Endodermal cell (in vitro differentiated cells): Measurements from ENCODE around the gene LELP1. TPM values are rescaled to one million over a fixed set of nuclear protein-coding genes. Genes with fewer than 3 reads are reported as not detected.

Experiments used
- DNase-seq: peaks from one replicate; pipeline ENCODE4 v3.0.0-alpha.2; 2017
- H3K27ac ChIP-seq: 2 replicates; pipeline ENCODE4 v1.5.1; 2013; ENCODE audit warnings: mild to moderate bottlenecking, low read depth, low read length, moderate library complexity
- H3K27me3 ChIP-seq: 2 replicates; pipeline ENCODE4 v1.6.1; 2013; ENCODE audit warnings: mild to moderate bottlenecking, low read length, moderate library complexity; ENCODE audit not compliant: insufficient read depth, control insufficient read depth, poor library complexity, severe bottlenecking
- H3K36me3 ChIP-seq: 2 replicates; pipeline ENCODE4 v1.7.0; 2013; ENCODE audit warnings: mild to moderate bottlenecking, low read length, moderate library complexity; ENCODE audit not compliant: control insufficient read depth, insufficient read depth
- H3K4me1 ChIP-seq: one replicate; pipeline ENCODE4 v1.7.0; 2013; ENCODE audit warnings: low read length; ENCODE audit not compliant: control insufficient read depth, insufficient read depth
- H3K4me3 ChIP-seq: 2 replicates; pipeline ENCODE4 v1.5.1; 2013; ENCODE audit warnings: mild to moderate bottlenecking, low read length, moderate library complexity
- H3K9ac ChIP-seq: 2 replicates; pipeline ENCODE4 v1.6.1; 2013; ENCODE audit warnings: mild to moderate bottlenecking, low read length, moderate library complexity; ENCODE audit not compliant: poor library complexity, severe bottlenecking; ENCODE audit errors: extremely low read depth
- H3K9me3 ChIP-seq: 2 replicates; pipeline ENCODE4 v1.6.1; 2013; ENCODE audit warnings: mild to moderate bottlenecking, low read length, moderate library complexity; ENCODE audit not compliant: control insufficient read depth
- H3K27ac Mint-ChIP-seq: 2 replicates; pipeline ENCODE4 v1.8.0; 2020; ENCODE audit warnings: mixed read lengths
- H3K27me3 Mint-ChIP-seq: 2 replicates; pipeline ENCODE4 v1.8.0; 2021; ENCODE audit warnings: mild to moderate bottlenecking, mixed read lengths; ENCODE audit not compliant: insufficient read depth
- H3K36me3 Mint-ChIP-seq: 2 replicates; pipeline ENCODE4 v1.8.0; 2020; ENCODE audit warnings: low read depth, mixed read lengths
- H3K4me1 Mint-ChIP-seq: 2 replicates; pipeline ENCODE4 v1.8.0; 2020; ENCODE audit warnings: mixed read lengths
- H3K4me3 Mint-ChIP-seq: 2 replicates; pipeline ENCODE4 v1.8.0; 2020; ENCODE audit warnings: mild to moderate bottlenecking, moderate library complexity, mixed read lengths
- H3K9me3 Mint-ChIP-seq: 2 replicates; pipeline ENCODE4 v1.8.0; 2020; ENCODE audit warnings: mild to moderate bottlenecking, mixed read lengths
- CTCF ChIP-seq: fragments of 200-600 bp; sonication (generic); conservative IDR thresholded peaks from 2 replicates; pipeline ENCODE4 v1.5.0; 2021; ENCODE audit warnings: antibody characterized with exemption, mild to moderate bottlenecking
- WGBS, 2 experiments: methylation state at CpG; one replicate each; pipeline versions ENCODE4 v1.1.5 to v1.1.7; 2013; ENCODE audit warnings: missing lambda C conversion rate in 2 of 2, mixed read lengths in 1 of 2; ENCODE audit not compliant: insufficient coverage in 1 of 2, insufficient read length in 1 of 2; 5-methylcytosine and 5-hydroxymethylcytosine counted together
- total RNA-seq, 2 donors: library from RNA; stranded (reverse); fragmentation: NEBNext Ultra II Directional in 1 of 2; extraction: Animal tissue kit (Norgen Biotek cat#: 25700) in 1 of 2; gene quantifications; 2 replicates in 1 of 2; 3 replicates in 1 of 2; pipeline ENCODE4 v1.2.1, GENCODE V29; 2021

LELP1 gene
- total RNA-seq, 2 donors from 2014 or later = not detected

GRCh38 chr1:153253076-153253475 is 49.8 kb downstream of the LELP1 start:
- Histone ChIP-seq H3K4me3 (no peak overlapping the region), H3K27me3 (peaks cover 12% of the 10 kb centered on the region), H3K36me3 (no peaks in the 10 kb centered on the region), H3K9me3 (no peaks in the 10 kb centered on the region), H3K4me1 (peaks cover 3% of the 10 kb centered on the region), H3K27ac (no peak overlapping the region), H3K9ac (no peak overlapping the region)
- TF ChIP-seq CTCF = no peak
- WGBS, 2 experiments = 83 to 87% methylated on average over 2 of the region's 2 CpGs
- H3K27me3 Mint-ChIP-seq = peaks cover 12% of the 10 kb centered on the region
- H3K27ac Mint-ChIP-seq = no peak overlapping the region
- H3K36me3 Mint-ChIP-seq = no peaks in the 10 kb centered on the region
- no peak overlapping the region for H3K4me3 Mint-ChIP-seq
- no peaks in the 10 kb centered on the region for H3K4me1 Mint-ChIP-seq
- H3K9me3 Mint-ChIP-seq = no peaks in the 10 kb centered on the region
- DNase-seq = no peak

GRCh38 chr1:153253693-153254092 is 50.5 kb downstream of the LELP1 start:
- no peak for DNase-seq
- Mint-ChIP-seq H3K36me3 (no peaks in the 10 kb centered on the region), H3K27ac (no peak overlapping the region), H3K4me1 (no peaks in the 10 kb centered on the region), H3K4me3 (no peak overlapping the region), H3K27me3 (peaks cover 18% of the 10 kb centered on the region), H3K9me3 (no peaks in the 10 kb centered on the region)
- Histone ChIP-seq H3K9ac (no peak overlapping the region), H3K36me3 (no peaks in the 10 kb centered on the region), H3K9me3 (no peaks in the 10 kb centered on the region), H3K27me3 (peaks cover 18% of the 10 kb centered on the region), H3K4me3 (no peak overlapping the region), H3K27ac (no peak overlapping the region), H3K4me1 (peaks cover 3% of the 10 kb centered on the region)
- WGBS, 2 experiments = 86% methylated on average over 1 of the region's 1 CpG
- TF ChIP-seq CTCF = no peak

Other genes starting within 250 kb of the LELP1 start
- not detected for gene SPRR4, start 232.8 kb upstream of the LELP1 start, total RNA-seq
- not detected for gene SPRR1A, start 219.3 kb upstream of the LELP1 start, total RNA-seq
- not detected for gene SPRR3, start 201.7 kb upstream of the LELP1 start, total RNA-seq
- gene SPRR1B, start 172.2 kb upstream of the LELP1 start, total RNA-seq = not detected
- under 1 TPM in 1 of 2 donors, not detected in 1; 0.42 TPM for gene SPRR2D, start 162.3 kb upstream of the LELP1 start, total RNA-seq
- gene SPRR2A, start 145.9 kb upstream of the LELP1 start, total RNA-seq = not detected
- not detected for gene SPRR2B, start 131.8 kb upstream of the LELP1 start, total RNA-seq
- not detected for gene SPRR2E, start 108.9 kb upstream of the LELP1 start, total RNA-seq
- not detected for gene SPRR2F, start 89.9 kb upstream of the LELP1 start, total RNA-seq
- gene SPRR2G, start 52.5 kb upstream of the LELP1 start, total RNA-seq = not detected
- not detected for gene PRR9, start 14.2 kb downstream of the LELP1 start, total RNA-seq
- gene LORICRIN, start 56.3 kb downstream of the LELP1 start, total RNA-seq = not detected
- gene PGLYRP3, start 109.5 kb downstream of the LELP1 start, total RNA-seq = not detected
- not detected for gene PGLYRP4, start 145.4 kb downstream of the LELP1 start, total RNA-seq
- gene S100A9, start 154.4 kb downstream of the LELP1 start, total RNA-seq = not detected
- gene S100A12, start 172.2 kb downstream of the LELP1 start, total RNA-seq = not detected
- not detected for gene S100A8, start 187.6 kb downstream of the LELP1 start, total RNA-seq
- gene S100A7A, start 213.1 kb downstream of the LELP1 start, total RNA-seq = not detected